ENCODE data around the gene IQCF5.

Gene IQCF5

GRCh38 chr3:51828297-51828696 is 47.1 kb downstream of the IQCF5 start:
- Histone ChIP-seq H3K4me1 (ENCODE audit: control insufficient read depth in 5 of 5, insufficient read depth in 5 of 5, low read length in 5 of 5) (no peaks in the 10 kb centered on the region), H3K9ac (ENCODE audit: low read length in 5 of 5) (no peak overlapping the region), H3K36me3 (ENCODE audit: control insufficient read depth in 5 of 5, insufficient read depth in 5 of 5, low read length in 5 of 5) (no peaks in the 10 kb centered on the region), H3K27me3 (ENCODE audit: control insufficient read depth in 5 of 5, insufficient read depth in 4 of 5, low read length in 5 of 5) (peaks cover 0 to 3% (median 0%) of the 10 kb centered on the region in 5 donors), H3K9me3 (ENCODE audit: control insufficient read depth in 5 of 5, low read length in 5 of 5) (peaks cover 0 to 21% (median 12%) of the 10 kb centered on the region in 5 donors), H3K27ac (ENCODE audit: low read depth, low read length) (no peak overlapping the region), H3K4me3 (ENCODE audit: low read depth in 1 of 5, low read length in 5 of 5) (no peak overlapping the region)
